Measurements from ENCODE around the gene CASP4.
"Not testable (repeated sequence)": the region's sequence is repeated elsewhere in the genome, so short reads cannot be mapped to it uniquely, and the experiment has no call there.

CASP4 gene

GRCh38 chr11:104957280-104957679 lies 11.1 kb downstream of the CASP4 start:
- DNase-seq (ENCODE audit: extremely low read depth in 1 of 2, low read depth in 1 of 2), result no peak

GRCh38 chr11:104956528-104956927 lies 11.8 kb downstream of the CASP4 start:
- no peak for DNase-seq (ENCODE audit: extremely low read depth in 1 of 2, low read depth in 1 of 2)

- DNase-seq (ENCODE audit: extremely low read depth in 1 of 2, low read depth in 1 of 2), result peak in 1 of 2 donors; percentile 5
Observed at GRCh38 chr11:104946907-104947306, 21.5 kb downstream of the CASP4 start.

- no peak for DNase-seq (ENCODE audit: extremely low read depth in 1 of 2, low read depth in 1 of 2)
Observed at GRCh38 chr11:104944076-104944475, 24.3 kb downstream of the CASP4 start.

GRCh38 chr11:104943561-104943960 lies 24.8 kb downstream of the CASP4 start:
- DNase-seq (ENCODE audit: extremely low read depth in 1 of 2, low read depth in 1 of 2), result no peak

GRCh38 chr11:104934594-104934993 lies 33.8 kb downstream of the CASP4 start:
- DNase-seq (ENCODE audit: extremely low read depth in 1 of 2, low read depth in 1 of 2), result no peak

GRCh38 chr11:104934073-104934472 lies 34.3 kb downstream of the CASP4 start:
- DNase-seq (ENCODE audit: extremely low read depth in 1 of 2, low read depth in 1 of 2), result not testable (repeated sequence)

- DNase-seq (ENCODE audit: extremely low read depth in 1 of 2, low read depth in 1 of 2), result no peak
Observed at GRCh38 chr11:104928811-104929210, 39.6 kb downstream of the CASP4 start.

GRCh38 chr11:104926771-104927611 lies 41.4 kb downstream of the CASP4 start:
- DNase-seq (ENCODE audit: extremely low read depth in 1 of 2, low read depth in 1 of 2), result no peak

- no peak for DNase-seq (ENCODE audit: extremely low read depth in 1 of 2, low read depth in 1 of 2)
Observed at GRCh38 chr11:104925850-104926249, 42.5 kb downstream of the CASP4 start.

- no peak for DNase-seq (ENCODE audit: extremely low read depth in 1 of 2, low read depth in 1 of 2)
Observed at GRCh38 chr11:104918113-104918824, 50.1 kb downstream of the CASP4 start.

- DNase-seq (ENCODE audit: extremely low read depth in 1 of 2, low read depth in 1 of 2), result no peak
Observed at GRCh38 chr11:104917271-104918112, 50.9 kb downstream of the CASP4 start.

- no peak for DNase-seq (ENCODE audit: extremely low read depth in 1 of 2, low read depth in 1 of 2)
Observed at GRCh38 chr11:104916442-104916841, 51.9 kb downstream of the CASP4 start.

GRCh38 chr11:104912102-104912501 lies 56.3 kb downstream of the CASP4 start:
- no peak for DNase-seq (ENCODE audit: extremely low read depth in 1 of 2, low read depth in 1 of 2)

- DNase-seq (ENCODE audit: extremely low read depth in 1 of 2, low read depth in 1 of 2), result no peak
Observed at GRCh38 chr11:104908186-104908531, 60.2 kb downstream of the CASP4 start.

GRCh38 chr11:104907521-104908185 lies 60.7 kb downstream of the CASP4 start:
- DNase-seq (ENCODE audit: extremely low read depth in 1 of 2, low read depth in 1 of 2), result no peak

GRCh38 chr11:104905271-104905670 lies 63.1 kb downstream of the CASP4 start:
- DNase-seq (ENCODE audit: extremely low read depth in 1 of 2, low read depth in 1 of 2), result no peak

GRCh38 chr11:104899226-104899625 lies 69.1 kb downstream of the CASP4 start:
- DNase-seq (ENCODE audit: extremely low read depth in 1 of 2, low read depth in 1 of 2), result no peak

- no peak for DNase-seq (ENCODE audit: extremely low read depth in 1 of 2, low read depth in 1 of 2)
Observed at GRCh38 chr11:104898685-104899013, 69.7 kb downstream of the CASP4 start.

GRCh38 chr11:104897891-104898684 lies 70.3 kb downstream of the CASP4 start, which contains the start of gene CASP12:
Gene CASP12 (minus strand): TSS chr11:104898460.
- no peak for DNase-seq (ENCODE audit: extremely low read depth in 1 of 2, low read depth in 1 of 2)

Measured in stimulated activated CD8-positive, alpha-beta memory T cell treated with anti-CD3 and anti-CD28 coated beads, Interleukin-7, amount 100 ng/mL, for 48 hours (primary cell).